K562 (cell line): ENCODE measurements around the gene MAGEB4. TPM values are rescaled to one million over a fixed set of nuclear protein-coding genes. Genes with fewer than 3 reads are reported as not detected.

ENCODE experiments used
- ARHGAP35 ChIP-seq: fragments of 450-650 bp; IDR thresholded peaks from 2 replicates; pipeline ENCODE4 v1.6.1; 2018; ENCODE audit not compliant: partially characterized antibody
- ASH1L ChIP-seq: fragments of 450-650 bp; IDR thresholded peaks from 2 replicates; pipeline ENCODE4 v1.6.1; 2018; ENCODE audit warnings: borderline replicate concordance, mild to moderate bottlenecking, low read depth; ENCODE audit not compliant: partially characterized antibody
- BMI1 ChIP-seq: fragments of 150-350 bp; IDR thresholded peaks from 2 replicates; pipeline ENCODE4 v1.6.1; 2014; ENCODE audit warnings: low read length
- BRCA1 ChIP-seq, 2 experiments: fragments of 450-650 bp in 1 of 2; sonication (generic) in 1 of 2; formaldehyde crosslinking in 1 of 2; IDR thresholded peaks; 2 replicates each; pipeline versions ENCODE4 v1.5.0 to v1.6.1; 2017 to 2020; ENCODE audit warnings: mild to moderate bottlenecking in 1 of 2, missing genetic modification reagents in 1 of 2
- CHD4 ChIP-seq: fragments of 200-600 bp; sonication (generic); IDR thresholded peaks from 3 replicates; pipeline ENCODE4 v1.6.1; 2012; ENCODE audit warnings: low read depth, mild to moderate bottlenecking, mixed read lengths, low read length, inconsistent platforms; ENCODE audit not compliant: insufficient read depth, insufficient replicate concordance, poor library complexity, severe bottlenecking
- CREB5 ChIP-seq: fragments of 250-450 bp; sonication (Bioruptor Pico); IDR thresholded peaks from 2 replicates; pipeline ENCODE4 v1.5.0; 2020; ENCODE audit warnings: mild to moderate bottlenecking
- CSDE1 ChIP-seq, 2 experiments: fragments of 450-650 bp; IDR thresholded peaks; 2 replicates each; pipeline ENCODE4 v1.6.1; 2016; ENCODE audit warnings: mild to moderate bottlenecking in 1 of 2
- FOXA1 ChIP-seq: fragments of 450-650 bp; IDR thresholded peaks from 2 replicates; pipeline ENCODE4 v1.6.1; 2016; ENCODE audit warnings: mild to moderate bottlenecking, borderline replicate concordance
- GABPA ChIP-seq: fragments of 200-800 bp; sonication (Bioruptor generic); conservative IDR thresholded peaks from 2 replicates; pipeline ENCODE4 v1.6.1; 2016; ENCODE audit warnings: low read depth, missing genetic modification characterization, missing compliant biosample characterization
- GTF2F1 ChIP-seq: IDR thresholded peaks from 2 replicates; pipeline ENCODE4 v1.6.1; 2011; ENCODE audit warnings: low read depth, low read length, improper control_type of control experiment
- HDAC3 ChIP-seq: fragments of 450-650 bp; IDR thresholded peaks from 2 replicates; pipeline ENCODE4 v1.6.1; 2018; ENCODE audit warnings: borderline replicate concordance, mild to moderate bottlenecking, moderate library complexity; ENCODE audit not compliant: partially characterized antibody
- LCOR ChIP-seq: sonication (generic); formaldehyde crosslinking; IDR thresholded peaks from 2 replicates; pipeline ENCODE4 v1.8.0; 2022; ENCODE audit warnings: mild to moderate bottlenecking, missing genetic modification reagents
- MEF2D ChIP-seq: conservative IDR thresholded peaks from 2 replicates; pipeline ENCODE4 v1.6.1; 2016; ENCODE audit warnings: low read depth, missing genetic modification characterization, missing compliant biosample characterization
- NFE2L1 ChIP-seq: fragments of 450-650 bp; IDR thresholded peaks from 2 replicates; pipeline ENCODE4 v1.6.1; 2016; ENCODE audit warnings: missing genetic modification characterization, low read depth, mild to moderate bottlenecking, missing compliant biosample characterization, moderate library complexity, borderline replicate concordance
- NUFIP1 ChIP-seq: fragments of 450-650 bp; IDR thresholded peaks from 2 replicates; pipeline ENCODE4 v1.6.1; 2018; ENCODE audit not compliant: partially characterized antibody
- PML ChIP-seq: IDR thresholded peaks from 2 replicates; pipeline ENCODE4 v1.6.1; 2012; ENCODE audit warnings: low read length, inconsistent platforms
- RBM25 ChIP-seq: fragments of 200-400 bp; formaldehyde crosslinking; IDR thresholded peaks from 2 replicates; pipeline ENCODE4 v1.6.1; 2018; ENCODE audit warnings: low read length, low read depth, moderate library complexity; ENCODE audit not compliant: severe bottlenecking
- SNRNP70 ChIP-seq: fragments of 200-400 bp; formaldehyde crosslinking; optimal IDR thresholded peaks from 2 replicates; pipeline ENCODE3; 2017; ENCODE audit warnings: low read depth, low read length
- SRF ChIP-seq, 2 experiments: fragments of 250-450, 450-650 bp in 1 of 2; sonication (Bioruptor Pico) in 1 of 2; sonication (generic) in 1 of 2; formaldehyde crosslinking; IDR thresholded peaks; 2 replicates each; pipeline versions ENCODE4 v1.5.0 to v1.5.1; 2020 to 2022; ENCODE audit warnings: mild to moderate bottlenecking in 1 of 2, missing genetic modification reagents in 1 of 2
- SRSF1 ChIP-seq: fragments of 200-400 bp; formaldehyde crosslinking; IDR thresholded peaks from 2 replicates; pipeline ENCODE4 v1.6.1; 2017; ENCODE audit warnings: mild to moderate bottlenecking, low read depth, low read length, moderate library complexity
- STAG1 ChIP-seq: sonication (generic); formaldehyde crosslinking; IDR thresholded peaks from 2 replicates; pipeline ENCODE4 v1.5.0; 2020; ENCODE audit warnings: missing genetic modification reagents, borderline replicate concordance
- TBP ChIP-seq: optimal IDR thresholded peaks from 2 replicates; pipeline ENCODE3; 2011; ENCODE audit warnings: low read depth, low read length, improper control_type of control experiment
- VEZF1 ChIP-seq: fragments of 200-800 bp; sonication (Bioruptor generic); IDR thresholded peaks from 2 replicates; pipeline ENCODE4 v1.6.1; 2017; ENCODE audit warnings: missing genetic modification characterization, missing compliant biosample characterization
- ZBED1 ChIP-seq: IDR thresholded peaks from 2 replicates; pipeline ENCODE4 v1.6.1; 2014
- ZFX ChIP-seq: sonication (generic); formaldehyde crosslinking; IDR thresholded peaks from 2 replicates; pipeline ENCODE4 v1.8.0; 2022; ENCODE audit warnings: mild to moderate bottlenecking, missing genetic modification reagents, moderate library complexity
- ZNF121 ChIP-seq: sonication (generic); formaldehyde crosslinking; conservative IDR thresholded peaks from 2 replicates; pipeline ENCODE4 v1.8.0; 2022; ENCODE audit warnings: missing genetic modification reagents
- ZNF23 ChIP-seq: fragments of 250-450 bp; sonication (Bioruptor Pico); IDR thresholded peaks from 2 replicates; pipeline ENCODE4 v1.4.0; 2020; ENCODE audit warnings: mild to moderate bottlenecking
- ZNF695 ChIP-seq: fragments of 450-650 bp; formaldehyde crosslinking; IDR thresholded peaks from 2 replicates; pipeline ENCODE4 v1.4.0; 2020; ENCODE audit warnings: mild to moderate bottlenecking, moderate library complexity
- ZNF707 ChIP-seq: fragments of 250-450 bp; sonication (Bioruptor Pico); conservative IDR thresholded peaks from 2 replicates; pipeline ENCODE4 v1.8.0; 2022; ENCODE audit warnings: inconsistent platforms, mild to moderate bottlenecking, moderate library complexity
- ZNF79 ChIP-seq: fragments of 250-450 bp; sonication (Bioruptor Pico); IDR thresholded peaks from 2 replicates; pipeline ENCODE4 v1.4.0; 2020; ENCODE audit warnings: low read depth, mild to moderate bottlenecking, moderate library complexity
- polyA plus RNA-seq, 8 experiments: library from polyadenylated mRNA; depleted of rRNA in 4 of 8; stranded (reverse) in 5 of 8; unstranded in 3 of 8; fragments of >200 nt; fragmentation: Nextera tagmentation in 2 of 8; fragmentation: Illumina TruSeq in 1 of 8; extraction: Ambion mirVana in 2 of 8; extraction: Trizol in 1 of 8; gene quantifications; 2 replicates each; pipeline versions ENCODE4 v1.2.1 to v1.2.3, GENCODE V29; 2011 to 2014; ENCODE audit warnings: inconsistent platforms in 1 of 8, missing spikeins in 1 of 8
- total RNA-seq, 7 experiments: library from RNA; depleted of rRNA in 6 of 7; stranded (reverse); fragments of >200 nt in 6 of 7; fragmentation: Illumina TruSeq in 2 of 7; extraction: Trizol in 2 of 7; gene quantifications; 2 replicates each; pipeline versions ENCODE4 v1.2.1 to v1.2.3, GENCODE V29; 2011 to 2021; ENCODE audit warnings: low replicate concordance in 1 of 7

The MAGEB4 gene
- total and polyA plus RNA-seq, 9 of the 15 experiments (the other 6 are each of a cell fraction or from before 2014, with no cell fraction given) = 0.04 to 0.09 (median 0.06) TPM; not detected in 6

- TF ChIP-seq ZNF121 (CRISPR knock-in tag) = no peak
- no peak for TF ChIP-seq NUFIP1
- no peak for TF ChIP-seq STAG1 (CRISPR knock-in tag)
- no peak for TF ChIP-seq CHD4
- TF ChIP-seq ZNF23 (CRISPR knock-in tag) = no peak
- no peak for TF ChIP-seq SNRNP70
- TF ChIP-seq PML = peak; percentile 42; the same call in 1 of the 2 replicates
- TF ChIP-seq TBP = no peak
- no peak for TF ChIP-seq CSDE1 (IDR thresholded peaks at IDR 0.05)
- TF ChIP-seq FOXA1 = no peak
- TF ChIP-seq CREB5 = no peak
- TF ChIP-seq BRCA1 (IDR thresholded peaks at IDR 0.05) = no peak
- no peak for TF ChIP-seq BRCA1 (CRISPR knock-in tag; IDR thresholded peaks at IDR 0.05)
- no peak for TF ChIP-seq ASH1L
- no peak for TF ChIP-seq BMI1
- no peak for TF ChIP-seq HDAC3
- TF ChIP-seq NFE2L1 (tag) = no peak
- no peak for TF ChIP-seq VEZF1 (CRISPR knock-in tag)
- TF ChIP-seq GTF2F1 = no peak
- no peak for TF ChIP-seq ZFX
- peak; percentile 50; the same call in 1 of the 2 replicates for TF ChIP-seq GABPA
- TF ChIP-seq MEF2D (tag) = no peak
- TF ChIP-seq ZNF695 (CRISPR knock-in tag) = no peak
- TF ChIP-seq LCOR (CRISPR knock-in tag) = peak; percentile 59; the same call in 1 of the 2 replicates
- no peak for TF ChIP-seq ZBED1
- TF ChIP-seq SRSF1 = no peak
- TF ChIP-seq SRF (CRISPR knock-in tag; IDR thresholded peaks at IDR 0.05) = peak in 1 of 2 experiments; percentile 76; a peak in 1 of 4 replicates
- no peak for TF ChIP-seq ZNF707
- no peak for TF ChIP-seq ZNF79 (CRISPR knock-in tag)
- no peak for TF ChIP-seq RBM25
- no peak for TF ChIP-seq ARHGAP35
Measured at GRCh38 chrX:30217465-30217864, 24.3 kb upstream of the MAGEB4 start (continued).
